Measurements from ENCODE around the gene HOXD11. TPM values are rescaled to one million over a fixed set of nuclear protein-coding genes. Genes with fewer than 3 reads are reported as not detected.

The HOXD11 gene
- total RNA-seq, 1 donor from 2014 or later, result not detected

DNA sequence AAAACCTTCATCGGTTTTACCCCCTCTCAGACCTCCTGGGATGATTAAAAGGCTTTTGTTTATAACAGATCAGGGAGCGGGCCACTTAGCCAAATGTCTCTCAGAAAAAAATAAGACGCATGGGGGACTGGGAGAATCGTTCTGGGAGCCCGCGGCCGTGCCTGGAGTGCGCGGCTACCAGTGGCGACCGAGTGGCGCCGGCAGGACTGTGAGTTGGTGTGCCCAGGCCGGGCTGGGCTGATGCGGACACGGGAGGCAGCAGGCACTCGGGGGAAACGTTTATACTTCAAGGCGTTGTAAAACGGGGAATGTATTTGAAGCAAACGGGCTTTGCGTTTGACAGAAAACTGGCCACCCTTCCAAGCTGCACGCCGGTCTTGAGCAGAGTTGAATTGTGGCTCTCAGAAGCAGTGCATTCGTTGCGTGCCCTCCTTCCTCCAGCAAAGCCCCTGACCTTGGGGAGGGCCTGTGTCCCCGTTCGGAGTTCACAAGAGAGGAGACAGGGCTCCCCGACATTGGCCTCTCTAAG is 4.8 kb downstream of the HOXD11 start:
- DNase-seq, result no peak
- H3K36me3 Mint-ChIP-seq (ENCODE audit: unreplicated experiment), result peaks cover 7% of the 10 kb centered on the region
- no peaks in the 10 kb centered on the region for H3K4me1 Mint-ChIP-seq (ENCODE audit: low read depth, unreplicated experiment)
- TF ChIP-seq, protein P1, sequence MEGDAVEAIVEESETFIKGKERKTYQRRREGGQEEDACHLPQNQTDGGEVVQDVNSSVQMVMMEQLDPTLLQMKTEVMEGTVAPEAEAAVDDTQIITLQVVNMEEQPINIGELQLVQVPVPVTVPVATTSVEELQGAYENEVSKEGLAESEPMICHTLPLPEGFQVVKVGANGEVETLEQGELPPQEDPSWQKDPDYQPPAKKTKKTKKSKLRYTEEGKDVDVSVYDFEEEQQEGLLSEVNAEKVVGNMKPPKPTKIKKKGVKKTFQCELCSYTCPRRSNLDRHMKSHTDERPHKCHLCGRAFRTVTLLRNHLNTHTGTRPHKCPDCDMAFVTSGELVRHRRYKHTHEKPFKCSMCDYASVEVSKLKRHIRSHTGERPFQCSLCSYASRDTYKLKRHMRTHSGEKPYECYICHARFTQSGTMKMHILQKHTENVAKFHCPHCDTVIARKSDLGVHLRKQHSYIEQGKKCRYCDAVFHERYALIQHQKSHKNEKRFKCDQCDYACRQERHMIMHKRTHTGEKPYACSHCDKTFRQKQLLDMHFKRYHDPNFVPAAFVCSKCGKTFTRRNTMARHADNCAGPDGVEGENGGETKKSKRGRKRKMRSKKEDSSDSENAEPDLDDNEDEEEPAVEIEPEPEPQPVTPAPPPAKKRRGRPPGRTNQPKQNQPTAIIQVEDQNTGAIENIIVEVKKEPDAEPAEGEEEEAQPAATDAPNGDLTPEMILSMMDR (IDR thresholded peaks at IDR 0.05; ENCODE audit: partially characterized antibody, unreplicated experiment), result no peak
- peaks cover 44% of the 10 kb centered on the region for H3K27me3 Mint-ChIP-seq (ENCODE audit: unreplicated experiment)
- no peak overlapping the region for H3K27ac Mint-ChIP-seq (ENCODE audit: unreplicated experiment)
- H3K9me3 Mint-ChIP-seq (ENCODE audit: unreplicated experiment), result peaks cover 6% of the 10 kb centered on the region
- H3K4me3 Mint-ChIP-seq (ENCODE audit: unreplicated experiment), result no peak overlapping the region

DNA sequence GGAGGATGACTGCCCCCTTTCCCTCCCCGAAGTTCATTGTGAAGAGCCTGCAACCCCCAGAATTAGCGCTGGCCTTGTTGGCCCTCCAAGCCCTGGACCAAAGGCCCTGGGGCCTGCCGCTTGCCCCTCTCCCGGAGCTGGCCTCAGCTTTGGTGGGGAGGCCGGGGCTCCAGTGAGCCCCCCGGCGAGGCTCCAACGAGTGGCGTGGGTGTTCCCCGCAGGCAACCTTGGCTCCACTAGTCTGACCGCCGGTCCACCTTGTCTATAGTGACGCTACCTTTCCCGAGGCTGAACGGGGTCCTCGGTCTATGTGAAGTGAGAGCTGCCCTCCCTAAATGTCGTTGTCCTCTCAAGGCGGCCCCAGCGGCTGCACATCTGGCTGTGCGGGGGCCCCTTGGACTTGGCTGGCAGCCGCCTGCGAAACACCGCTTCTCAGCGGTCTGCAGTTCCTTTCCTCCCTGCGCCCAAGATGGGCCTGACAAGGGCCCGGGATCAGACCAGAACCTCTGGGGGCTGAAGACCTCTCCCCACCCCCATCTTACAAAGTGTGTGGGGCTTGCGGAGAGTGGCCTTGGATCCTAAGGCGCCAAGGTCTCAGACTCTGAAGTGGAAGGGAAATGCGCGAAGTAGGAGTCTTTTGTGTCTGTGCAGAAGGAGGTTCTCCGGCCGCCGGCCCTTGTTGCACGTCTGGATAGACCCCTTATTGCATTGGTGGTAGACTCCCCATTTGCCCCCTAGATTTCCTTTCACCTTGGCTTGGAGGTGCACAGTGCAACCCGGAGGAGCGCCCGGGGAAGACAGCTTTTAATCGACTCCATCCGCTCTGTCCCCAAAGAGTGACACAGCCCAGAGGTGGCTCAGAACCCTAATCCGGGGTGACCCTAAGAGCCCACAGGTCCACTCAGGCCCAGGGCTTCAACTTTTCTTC is 5.6 kb downstream of the HOXD11 start:
- Mint-ChIP-seq H3K9me3 (ENCODE audit: unreplicated experiment) (peaks cover 8% of the 10 kb centered on the region), H3K27me3 (ENCODE audit: unreplicated experiment) (peaks cover 45% of the 10 kb centered on the region), H3K36me3 (ENCODE audit: unreplicated experiment) (peaks cover 11% of the 10 kb centered on the region), H3K4me1 (ENCODE audit: low read depth, unreplicated experiment) (no peaks in the 10 kb centered on the region), H3K27ac (ENCODE audit: unreplicated experiment) (no peak overlapping the region), H3K4me3 (ENCODE audit: unreplicated experiment) (no peak overlapping the region)
- TF ChIP-seq, protein P1 (IDR thresholded peaks at IDR 0.05; ENCODE audit: partially characterized antibody, unreplicated experiment), result no peak
- no peak for DNase-seq

DNA sequence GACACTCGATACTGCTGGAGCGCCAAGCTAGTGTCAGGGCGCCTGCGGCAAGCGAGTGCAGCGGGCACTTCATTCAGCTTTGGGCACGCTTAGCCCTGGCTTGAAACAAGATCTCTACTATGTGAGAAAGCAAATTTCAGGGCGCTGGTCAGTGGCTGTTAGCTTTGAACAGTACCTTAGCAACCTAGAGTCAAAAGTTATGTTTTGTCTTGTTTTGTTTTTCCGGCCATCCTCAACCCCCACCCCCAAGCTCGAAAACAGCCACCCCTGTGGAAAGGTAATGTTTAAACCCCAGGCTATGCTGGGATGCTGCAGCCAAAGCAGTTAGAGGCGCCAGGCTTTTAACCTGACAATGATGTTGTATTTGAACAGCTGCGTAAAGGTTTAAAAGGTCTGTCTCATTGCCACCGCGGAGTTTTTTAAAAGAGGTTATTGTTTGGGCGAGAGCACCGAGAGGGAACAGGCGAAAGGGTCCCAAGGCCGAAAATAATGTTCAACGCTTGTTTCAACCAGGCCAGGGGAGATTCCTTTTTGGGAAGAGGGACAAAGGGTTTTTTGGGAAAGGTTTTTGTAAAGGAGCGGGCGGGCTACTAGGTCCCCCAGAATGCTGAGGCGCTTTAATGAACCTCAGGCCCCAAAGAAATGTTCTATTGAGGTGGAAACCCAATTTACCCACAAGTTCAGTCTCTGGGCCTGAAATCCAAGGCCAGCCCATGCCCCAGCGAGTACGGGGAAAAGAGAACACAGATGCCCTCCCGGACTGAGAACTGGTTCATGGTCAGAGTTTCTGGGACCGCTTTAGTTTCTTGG is 7.2 kb downstream of the HOXD11 start:
- Mint-ChIP-seq H3K9me3 (ENCODE audit: unreplicated experiment) (peaks cover 6% of the 10 kb centered on the region), H3K27ac (ENCODE audit: unreplicated experiment) (no peak overlapping the region), H3K36me3 (ENCODE audit: unreplicated experiment) (peaks cover 11% of the 10 kb centered on the region), H3K4me1 (ENCODE audit: low read depth, unreplicated experiment) (no peaks in the 10 kb centered on the region), H3K4me3 (ENCODE audit: unreplicated experiment) (no peak overlapping the region), H3K27me3 (ENCODE audit: unreplicated experiment) (peaks cover 45% of the 10 kb centered on the region)
- TF ChIP-seq, protein P1 (IDR thresholded peaks at IDR 0.05; ENCODE audit: partially characterized antibody, unreplicated experiment), result no peak
- no peak for DNase-seq

DNA sequence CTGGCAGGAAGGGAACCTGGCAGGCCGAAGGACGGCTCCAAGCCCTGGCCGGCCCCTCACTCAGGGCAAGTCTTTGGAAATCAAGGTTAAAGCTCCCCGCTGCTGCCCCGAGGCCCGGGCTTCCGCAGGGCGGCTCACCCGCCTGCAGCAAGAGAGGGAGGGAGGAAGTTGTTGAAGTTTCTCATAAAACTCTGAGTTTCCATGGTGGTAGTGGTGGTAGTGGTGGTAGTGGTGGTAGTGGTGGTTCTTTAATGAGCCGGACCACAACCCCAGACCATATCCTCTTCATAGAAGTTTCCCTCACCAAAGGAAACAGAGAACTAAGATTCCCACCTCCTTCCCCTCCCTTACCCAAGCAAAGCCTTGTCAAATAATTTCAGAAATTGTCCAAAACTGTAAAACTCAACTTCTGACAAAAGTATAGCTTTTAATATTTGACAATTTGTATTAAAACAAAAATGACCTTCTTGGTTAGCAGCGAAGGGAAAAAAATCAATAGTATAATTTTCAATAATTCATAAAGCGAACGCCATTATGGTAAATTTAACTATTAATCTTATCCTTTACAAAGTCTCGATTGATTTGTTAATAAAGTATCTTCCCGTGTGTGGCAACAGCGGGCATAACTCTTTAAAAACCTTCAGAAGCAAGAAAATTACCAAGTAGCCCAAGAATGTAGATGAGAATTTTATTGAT is 8.0 kb downstream of the HOXD11 start:
- Mint-ChIP-seq H3K27ac (ENCODE audit: unreplicated experiment) (no peak overlapping the region), H3K4me1 (ENCODE audit: low read depth, unreplicated experiment) (no peaks in the 10 kb centered on the region), H3K4me3 (ENCODE audit: unreplicated experiment) (no peak overlapping the region), H3K36me3 (ENCODE audit: unreplicated experiment) (peaks cover 11% of the 10 kb centered on the region), H3K9me3 (ENCODE audit: unreplicated experiment) (peaks cover 6% of the 10 kb centered on the region), H3K27me3 (ENCODE audit: unreplicated experiment) (peaks cover 44% of the 10 kb centered on the region)
- DNase-seq, result no peak
- TF ChIP-seq, protein P1 (IDR thresholded peaks at IDR 0.05; ENCODE audit: partially characterized antibody, unreplicated experiment), result no peak
